NCI-H1694 (cell line): ENCODE results near the gene RNU7-1.
A peak's percentile ranks its signal among the peaks of the same experiment; 100 is the strongest.

Experiments used
- DNase-seq: peaks from one replicate; lab custom pipeline; 2025; lab: John Stamatoyannopoulos, UW

Gene RNU7-1

DNA sequence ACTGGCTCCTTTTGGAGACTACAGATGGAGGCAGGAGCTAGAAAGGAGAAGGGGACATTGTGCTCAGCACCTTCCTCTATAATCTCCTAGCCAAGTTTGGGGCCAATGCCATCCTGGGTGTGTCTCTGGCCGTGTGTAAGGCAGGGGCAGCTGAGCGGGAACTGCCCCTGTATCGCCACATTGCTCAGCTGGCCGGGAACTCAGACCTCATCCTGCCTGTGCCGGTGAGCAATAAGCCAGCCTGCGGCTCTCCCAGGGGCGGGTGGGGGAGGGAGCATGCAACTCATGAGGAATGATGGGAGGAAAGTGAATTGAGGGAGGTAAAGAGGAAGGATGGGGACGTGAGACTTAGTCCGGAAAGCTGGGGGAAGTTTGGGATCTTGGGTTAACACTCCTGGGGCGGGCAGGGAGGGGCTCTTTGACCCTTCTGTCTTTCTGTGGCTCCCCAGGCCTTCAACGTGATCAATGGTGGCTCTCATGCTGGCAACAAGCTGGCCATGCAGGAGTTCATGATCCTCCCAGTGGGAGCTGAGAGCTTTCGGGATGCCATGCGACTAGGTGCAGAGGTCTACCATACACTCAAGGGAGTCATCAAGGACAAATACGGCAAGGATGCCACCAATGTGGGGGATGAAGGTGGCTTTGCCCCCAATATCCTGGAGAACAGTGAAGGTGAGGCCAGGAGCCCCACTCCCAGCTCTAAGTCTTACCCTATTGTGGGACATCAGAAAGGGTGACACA, 26.0 kb upstream of the RNU7-1 start:
- no peak for DNase-seq

GRCh38 chr12:6919588-6919987, 24.0 kb upstream of the RNU7-1 start:
- no peak for DNase-seq

GRCh38 chr12:6921539-6921938, 22.1 kb upstream of the RNU7-1 start:
- no peak for DNase-seq

- no peak for DNase-seq
Measured at GRCh38 chr12:6921996-6922946, 21.3 kb upstream of the RNU7-1 start.

DNA sequence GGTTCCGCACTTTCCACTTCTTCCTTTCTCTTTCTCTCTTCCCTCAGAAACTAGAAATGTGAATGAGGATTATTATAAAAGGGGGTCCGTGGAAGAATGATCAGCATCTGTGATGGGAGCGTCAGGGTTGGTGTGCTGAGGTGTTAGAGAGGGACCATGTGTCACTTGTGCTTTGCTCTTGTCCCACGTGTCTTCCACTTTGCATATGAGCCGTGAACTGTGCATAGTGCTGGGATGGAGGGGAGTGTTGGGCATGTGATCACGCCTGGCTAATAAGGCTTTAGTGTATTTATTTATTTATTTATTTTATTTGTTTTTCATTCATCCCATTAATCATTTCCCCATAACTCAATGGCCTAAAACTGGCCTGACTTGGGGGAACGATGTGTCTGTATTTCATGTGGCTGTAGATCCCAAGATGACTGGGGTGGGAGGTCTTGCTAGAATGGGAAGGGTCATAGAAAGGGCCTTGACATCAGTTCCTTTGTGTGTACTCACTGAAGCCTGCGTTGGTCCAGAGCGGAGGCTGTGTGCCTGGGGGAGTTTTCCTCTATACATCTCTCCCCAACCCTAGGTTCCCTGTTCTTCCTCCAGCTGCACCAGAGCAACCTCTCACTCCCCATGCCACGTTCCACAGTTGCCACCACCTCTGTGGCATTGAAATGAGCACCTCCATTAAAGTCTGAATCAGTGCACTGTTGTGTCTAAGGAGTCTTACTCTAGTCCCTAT, 20.4 kb upstream of the RNU7-1 start:
- no peak for DNase-seq

DNA sequence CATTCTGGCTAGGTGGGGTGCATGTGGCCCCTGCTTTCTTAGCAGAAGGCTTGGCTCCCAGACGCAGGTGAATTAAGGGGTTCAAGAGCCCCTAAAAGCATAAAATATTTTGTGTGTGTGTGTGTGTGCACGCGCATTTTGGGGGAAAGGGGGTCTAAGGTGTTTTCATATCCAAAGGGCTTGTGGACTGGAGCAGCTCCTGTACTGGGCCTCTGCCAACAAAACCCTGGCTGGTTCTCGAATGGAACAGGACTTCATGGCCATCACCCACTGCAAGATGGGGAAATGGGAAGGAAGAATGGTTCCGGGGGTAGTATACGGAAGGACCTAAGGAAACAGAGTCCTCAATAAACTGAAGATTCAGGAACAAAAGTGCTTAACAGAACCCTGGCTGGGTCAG, 19.8 kb upstream of the RNU7-1 start:
- no peak for DNase-seq

DNA sequence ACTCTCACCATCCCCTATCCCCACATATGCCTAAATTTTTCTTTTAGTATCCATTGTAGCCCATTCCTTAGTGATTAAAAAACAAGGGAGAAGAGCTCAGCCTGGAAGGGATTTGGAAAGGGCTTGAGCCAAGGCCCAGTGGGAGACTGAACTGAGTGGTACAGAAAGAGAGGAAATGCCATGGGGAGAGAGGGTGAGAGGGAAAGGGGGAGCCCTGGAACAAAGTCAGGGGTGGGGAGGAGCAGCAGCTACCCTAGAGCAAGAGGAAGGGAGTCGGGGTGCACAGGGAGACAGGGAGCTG, 18.4 kb upstream of the RNU7-1 start:
- DNase-seq = peak; percentile 19

DNA sequence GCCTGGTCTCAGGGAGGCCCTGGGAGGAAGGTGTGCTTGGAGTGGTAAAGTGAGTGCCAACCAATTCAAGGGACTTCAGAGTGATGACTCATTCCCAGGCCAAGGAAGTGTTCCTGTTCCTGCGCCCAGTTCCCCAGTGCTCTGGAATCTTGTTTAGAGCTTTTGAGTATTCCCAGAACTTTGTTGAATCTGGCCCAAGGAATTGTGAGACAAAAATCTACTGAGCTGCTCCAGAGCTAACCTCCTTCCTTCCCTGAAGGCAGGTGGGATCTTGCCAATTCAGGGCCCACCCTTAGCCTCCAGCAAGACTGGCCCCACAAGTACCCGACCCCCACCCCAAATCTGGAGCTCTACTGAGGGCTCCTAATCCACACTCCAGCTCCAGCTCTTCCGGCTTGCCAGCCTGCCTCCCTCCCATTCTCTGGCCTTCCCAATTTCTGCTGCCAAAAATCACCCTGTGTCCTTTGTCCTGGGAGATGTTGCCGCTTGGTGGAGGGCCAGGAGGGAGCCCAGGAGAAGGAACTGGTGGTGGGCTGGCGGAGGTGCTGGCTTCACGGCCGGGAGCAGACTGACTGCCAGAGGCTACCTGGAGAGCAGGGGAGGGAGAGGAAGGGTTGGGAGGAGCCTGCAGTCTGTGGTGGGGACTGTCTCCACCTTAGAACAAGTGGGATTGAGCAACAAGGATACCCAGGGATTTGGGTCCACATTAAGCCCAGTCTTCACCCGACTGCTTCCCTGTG, 17.9 kb upstream of the RNU7-1 start:
- DNase-seq = peak; percentile 52

- peak; percentile 59 for DNase-seq
Measured at GRCh38 chr12:6927379-6928021, 16.1 kb upstream of the RNU7-1 start, which contains the start of gene ATN1. Gene ATN1 (plus strand): TSS chr12:6927959. CDS start chr12:6934002, 6,043 bp downstream.

GRCh38 chr12:6928022-6928702, 15.5 kb upstream of the RNU7-1 start:
- no peak for DNase-seq

DNA sequence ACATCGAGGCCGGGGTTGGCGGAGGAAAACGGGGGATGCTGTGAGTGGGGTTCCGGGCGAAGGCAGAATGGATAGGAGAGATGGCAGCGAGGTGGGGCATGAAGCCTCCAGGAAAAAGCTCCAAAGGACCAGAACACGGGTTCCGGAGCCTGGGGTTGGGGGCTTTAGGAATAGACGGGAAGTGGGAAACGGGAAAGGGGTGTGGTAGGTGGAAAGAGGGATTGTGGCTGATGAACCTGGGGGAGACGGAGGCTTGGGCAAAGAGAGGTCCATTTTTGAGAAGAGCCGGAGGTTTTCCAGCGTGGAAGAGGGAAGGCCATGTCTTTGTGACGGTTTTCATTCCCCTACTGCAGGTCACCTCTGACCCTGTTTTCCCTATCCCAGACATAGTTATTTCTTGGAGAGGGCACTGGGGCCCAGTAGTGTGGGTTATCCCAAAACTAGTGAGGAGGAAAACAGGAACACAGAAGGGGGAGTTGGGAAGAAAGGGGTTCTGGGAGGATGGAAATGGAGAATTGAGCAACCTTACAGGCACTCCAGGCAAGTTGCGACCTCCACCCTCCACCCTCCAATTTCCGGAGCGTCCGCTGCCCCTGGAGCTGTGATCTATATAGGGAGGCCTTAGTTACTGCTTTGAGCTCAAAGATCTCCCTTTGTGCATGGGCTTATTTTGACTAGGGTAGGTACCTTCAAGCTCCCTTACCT, 14.8 kb upstream of the RNU7-1 start:
- no peak for DNase-seq

- DNase-seq = no peak
Measured at GRCh38 chr12:6929466-6930452, 13.9 kb upstream of the RNU7-1 start.

GRCh38 chr12:6932766-6933165, 10.8 kb upstream of the RNU7-1 start:
- no peak for DNase-seq

- no peak for DNase-seq
Measured at GRCh38 chr12:6934110-6934509, 9.5 kb upstream of the RNU7-1 start.

DNA sequence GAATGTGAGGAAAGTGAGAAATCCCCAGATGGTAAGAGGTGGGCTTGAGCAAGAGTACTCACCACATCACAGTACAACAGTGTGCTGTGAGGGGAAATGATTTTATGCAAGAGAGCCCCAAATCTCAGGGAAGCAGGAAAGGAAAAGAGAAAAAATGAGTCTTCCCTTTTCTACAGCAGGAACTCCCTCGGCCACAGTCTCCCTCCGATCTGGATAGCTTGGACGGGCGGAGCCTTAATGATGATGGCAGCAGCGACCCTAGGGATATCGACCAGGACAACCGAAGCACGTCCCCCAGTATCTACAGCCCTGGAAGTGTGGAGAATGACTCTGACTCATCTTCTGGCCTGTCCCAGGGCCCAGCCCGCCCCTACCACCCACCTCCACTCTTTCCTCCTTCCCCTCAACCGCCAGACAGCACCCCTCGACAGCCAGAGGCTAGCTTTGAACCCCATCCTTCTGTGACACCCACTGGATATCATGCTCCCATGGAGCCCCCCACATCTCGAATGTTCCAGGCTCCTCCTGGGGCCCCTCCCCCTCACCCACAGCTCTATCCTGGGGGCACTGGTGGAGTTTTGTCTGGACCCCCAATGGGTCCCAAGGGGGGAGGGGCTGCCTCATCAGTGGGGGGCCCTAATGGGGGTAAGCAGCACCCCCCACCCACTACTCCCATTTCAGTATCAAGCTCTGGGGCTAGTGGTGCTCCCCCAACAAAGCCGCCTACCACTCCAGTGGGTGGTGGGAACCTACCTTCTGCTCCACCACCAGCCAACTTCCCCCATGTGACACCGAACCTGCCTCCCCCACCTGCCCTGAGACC, 8.0 kb upstream of the RNU7-1 start:
- DNase-seq = no peak

DNA sequence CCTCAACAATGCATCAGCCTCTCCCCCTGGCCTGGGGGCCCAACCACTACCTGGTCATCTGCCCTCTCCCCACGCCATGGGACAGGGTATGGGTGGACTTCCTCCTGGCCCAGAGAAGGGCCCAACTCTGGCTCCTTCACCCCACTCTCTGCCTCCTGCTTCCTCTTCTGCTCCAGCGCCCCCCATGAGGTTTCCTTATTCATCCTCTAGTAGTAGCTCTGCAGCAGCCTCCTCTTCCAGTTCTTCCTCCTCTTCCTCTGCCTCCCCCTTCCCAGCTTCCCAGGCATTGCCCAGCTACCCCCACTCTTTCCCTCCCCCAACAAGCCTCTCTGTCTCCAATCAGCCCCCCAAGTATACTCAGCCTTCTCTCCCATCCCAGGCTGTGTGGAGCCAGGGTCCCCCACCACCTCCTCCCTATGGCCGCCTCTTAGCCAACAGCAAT, 7.4 kb upstream of the RNU7-1 start:
- no peak for DNase-seq

DNA sequence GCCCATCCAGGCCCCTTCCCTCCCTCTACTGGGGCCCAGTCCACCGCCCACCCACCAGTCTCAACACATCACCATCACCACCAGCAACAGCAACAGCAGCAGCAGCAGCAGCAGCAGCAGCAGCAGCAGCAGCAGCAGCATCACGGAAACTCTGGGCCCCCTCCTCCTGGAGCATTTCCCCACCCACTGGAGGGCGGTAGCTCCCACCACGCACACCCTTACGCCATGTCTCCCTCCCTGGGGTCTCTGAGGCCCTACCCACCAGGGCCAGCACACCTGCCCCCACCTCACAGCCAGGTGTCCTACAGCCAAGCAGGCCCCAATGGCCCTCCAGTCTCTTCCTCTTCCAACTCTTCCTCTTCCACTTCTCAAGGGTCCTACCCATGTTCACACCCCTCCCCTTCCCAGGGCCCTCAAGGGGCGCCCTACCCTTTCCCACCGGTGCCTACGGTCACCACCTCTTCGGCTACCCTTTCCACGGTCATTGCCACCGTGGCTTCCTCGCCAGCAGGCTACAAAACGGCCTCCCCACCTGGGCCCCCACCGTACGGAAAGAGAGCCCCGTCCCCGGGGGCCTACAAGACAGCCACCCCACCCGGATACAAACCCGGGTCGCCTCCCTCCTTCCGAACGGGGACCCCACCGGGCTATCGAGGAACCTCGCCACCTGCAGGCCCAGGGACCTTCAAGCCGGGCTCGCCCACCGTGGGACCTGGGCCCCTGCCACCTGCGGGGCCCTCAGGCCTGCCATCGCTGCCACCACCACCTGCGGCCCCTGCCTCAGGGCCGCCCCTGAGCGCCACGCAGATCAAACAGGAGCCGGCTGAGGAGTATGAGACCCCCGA, 6.8 kb upstream of the RNU7-1 start:
- DNase-seq = peak; percentile 73
